IPS-11a (cell line): ENCODE measurements around the gene IFITM2.
"Not testable (repeated sequence)": the region's sequence is repeated elsewhere in the genome, so short reads cannot be mapped to it uniquely, and the experiment has no call there.

Experiments
- H3K4me3 ChIP-seq: one replicate; pipeline ENCODE4 v1.5.1; 2013; ENCODE audit warnings: low read depth, low read length, control low read depth

Gene IFITM2

DNA sequence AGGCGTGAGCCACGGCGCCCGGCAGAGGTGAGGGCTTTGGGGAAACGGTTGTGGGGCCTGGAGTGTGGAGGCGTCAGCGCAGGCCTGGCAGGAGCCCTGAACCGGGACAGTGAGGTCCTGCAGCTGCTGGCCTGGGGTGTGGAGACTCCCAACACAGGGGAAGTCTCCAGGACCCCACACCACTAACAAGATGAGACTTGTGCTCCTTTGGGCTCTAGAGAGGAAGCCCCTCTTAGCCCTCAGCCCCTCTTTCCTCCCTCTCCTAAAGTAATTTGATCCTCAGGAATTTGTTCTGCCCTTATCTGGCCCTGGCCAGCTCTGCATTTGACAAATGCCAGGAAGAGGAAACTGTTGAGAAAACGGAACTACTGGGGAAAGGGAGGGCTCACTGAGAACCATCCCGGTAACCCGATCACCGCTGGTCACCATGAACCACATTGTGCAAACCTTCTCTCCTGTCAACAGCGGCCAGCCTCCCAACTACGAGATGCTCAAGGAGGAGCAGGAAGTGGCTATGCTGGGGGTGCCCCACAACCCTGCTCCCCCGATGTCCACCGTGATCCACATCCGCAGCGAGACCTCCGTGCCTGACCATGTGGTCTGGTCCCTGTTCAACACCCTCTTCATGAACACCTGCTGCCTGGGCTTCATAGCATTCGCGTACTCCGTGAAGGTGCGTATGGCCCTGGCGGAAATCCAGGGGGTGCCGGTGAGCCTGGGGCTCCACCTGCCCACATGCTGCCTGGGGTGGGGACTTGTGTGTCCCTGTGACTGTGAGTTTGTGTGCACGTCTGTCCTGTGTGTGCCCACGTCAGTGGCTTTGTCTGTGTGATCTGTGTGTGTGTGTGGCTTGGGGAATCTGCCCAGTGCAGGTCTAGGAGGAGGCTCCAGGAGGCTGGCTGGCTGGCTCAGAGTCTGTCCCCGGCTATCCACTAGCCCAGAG lies at the start of gene IFITM2:
Gene IFITM2 (plus strand): TSS at position 51 of the 943 bp plus-strand sequence. CDS start 377 bp downstream, at position 428.
- peak within 1 kb of the TSS; percentile 28 for H3K4me3 ChIP-seq

DNA sequence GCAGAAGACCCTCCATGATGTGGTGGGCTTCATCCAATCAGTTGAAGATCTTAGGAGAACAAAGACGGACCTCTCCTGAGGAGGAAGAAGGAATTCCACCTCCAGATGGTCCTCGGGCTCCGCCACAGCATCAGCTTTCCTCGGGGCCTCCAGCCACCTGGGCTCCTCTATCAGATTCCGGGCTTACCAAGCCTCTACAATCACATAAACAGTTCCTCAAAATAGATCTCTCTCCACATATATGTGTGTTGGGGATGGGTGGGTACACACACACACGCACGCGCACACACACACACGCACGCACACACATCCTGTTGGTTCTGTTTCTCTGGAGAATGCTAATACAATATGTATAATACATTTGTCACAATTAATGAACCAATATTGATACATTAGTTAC lies 48.2 kb upstream of the IFITM2 start:
- no peak overlapping the region for H3K4me3 ChIP-seq

DNA sequence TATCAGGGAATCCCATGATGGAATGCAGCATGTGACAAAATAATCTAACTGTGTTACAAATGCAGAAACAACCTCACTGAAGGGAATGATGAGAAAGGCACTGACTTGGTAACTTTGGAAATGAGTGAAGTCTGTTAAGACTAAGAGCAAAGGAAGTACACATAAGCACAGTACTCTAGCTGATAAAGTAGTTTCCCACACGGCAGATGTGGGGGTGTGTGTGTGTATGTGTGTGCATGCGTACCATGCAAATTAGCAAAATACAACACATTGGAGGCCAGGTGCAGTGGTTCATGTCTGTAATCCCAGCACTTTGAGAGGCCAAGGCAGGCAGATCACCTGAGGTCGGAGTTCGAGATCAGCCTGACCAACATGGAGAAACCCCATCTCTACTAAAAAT lies 46.0 kb upstream of the IFITM2 start:
- H3K4me3 ChIP-seq = no peak overlapping the region

DNA sequence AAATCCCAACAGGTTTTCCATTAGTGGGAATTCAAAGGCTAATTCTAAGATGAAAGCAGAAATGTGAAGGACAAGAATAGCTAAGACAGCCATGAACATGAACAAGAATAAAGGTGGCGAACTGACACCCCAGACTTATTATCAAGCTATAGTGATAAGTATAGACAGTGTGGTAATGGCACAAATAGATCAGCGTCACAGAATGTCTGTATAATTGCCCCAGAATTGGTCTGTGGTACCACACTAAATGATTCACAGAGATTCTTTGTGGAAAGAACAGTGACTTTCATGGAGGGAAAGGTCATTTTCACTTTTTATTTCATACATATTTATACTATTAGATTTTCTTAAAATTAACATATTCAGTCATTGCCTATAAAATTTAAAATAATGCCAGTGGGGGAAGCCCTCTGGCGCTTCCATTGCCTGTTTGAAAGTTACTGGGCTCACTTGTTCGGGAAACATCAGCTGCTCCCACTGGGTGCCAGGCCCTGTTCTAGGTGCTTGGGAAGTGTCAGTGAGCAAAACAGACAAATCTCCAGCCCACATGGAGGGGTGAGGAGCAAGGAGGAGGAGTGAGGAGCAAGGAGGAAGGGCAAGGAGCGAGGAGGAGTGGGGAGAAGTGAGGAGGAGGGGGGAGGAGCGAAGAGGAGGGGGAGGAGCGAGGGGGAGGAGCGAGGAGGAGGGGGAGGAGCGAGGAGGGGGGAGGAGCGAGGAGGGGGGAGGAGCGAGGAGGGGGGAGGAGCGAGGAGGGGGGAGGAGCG lies 40.8 kb upstream of the IFITM2 start:
- no peak overlapping the region for H3K4me3 ChIP-seq

DNA sequence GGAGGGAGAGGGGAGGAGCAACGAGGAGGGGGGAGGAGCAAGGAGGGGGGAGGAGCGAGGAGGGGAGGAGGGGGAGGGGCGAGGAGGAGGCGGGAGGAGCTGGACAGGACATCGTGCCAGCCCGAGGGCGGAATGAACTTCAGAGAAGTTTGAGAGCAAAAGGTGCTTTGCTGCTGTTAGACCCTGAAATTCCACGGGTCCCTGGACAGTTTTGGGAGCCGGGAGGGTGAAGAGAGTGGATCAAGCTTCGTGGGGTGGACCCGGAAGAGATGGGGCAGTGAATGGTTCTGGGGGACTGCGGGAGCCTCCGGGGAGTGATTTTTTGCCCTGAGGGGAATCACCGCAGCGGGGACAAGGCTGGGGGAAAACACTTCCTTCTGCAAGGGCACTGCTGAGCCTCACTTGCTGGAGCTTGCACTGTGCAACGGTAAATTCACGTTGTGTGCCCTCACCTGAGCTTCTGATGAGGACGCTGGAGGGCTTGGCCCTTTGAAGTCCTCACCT lies 40.1 kb upstream of the IFITM2 start:
- H3K4me3 ChIP-seq = no peak overlapping the region

DNA sequence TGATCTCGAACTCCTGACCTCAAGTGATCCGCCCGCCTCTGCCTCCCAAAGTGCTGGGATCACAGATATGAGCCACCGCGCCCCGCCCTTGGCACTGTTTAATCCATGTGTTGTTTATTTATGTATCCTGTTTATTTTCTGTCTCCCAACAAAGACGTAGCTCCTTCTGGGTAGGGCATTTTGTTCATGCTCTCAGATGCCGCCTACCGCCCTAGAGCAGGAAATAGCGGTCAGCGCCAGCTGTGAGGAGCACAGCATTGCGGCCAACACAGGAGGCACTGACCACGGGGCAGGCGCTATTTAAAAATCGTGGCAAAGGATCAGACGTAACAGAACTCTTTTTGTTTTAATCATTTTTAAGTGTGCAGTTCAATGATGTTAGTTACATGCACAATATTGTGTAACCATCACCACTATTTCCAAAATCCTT lies 38.9 kb upstream of the IFITM2 start:
- not testable (repeated sequence) for H3K4me3 ChIP-seq

DNA sequence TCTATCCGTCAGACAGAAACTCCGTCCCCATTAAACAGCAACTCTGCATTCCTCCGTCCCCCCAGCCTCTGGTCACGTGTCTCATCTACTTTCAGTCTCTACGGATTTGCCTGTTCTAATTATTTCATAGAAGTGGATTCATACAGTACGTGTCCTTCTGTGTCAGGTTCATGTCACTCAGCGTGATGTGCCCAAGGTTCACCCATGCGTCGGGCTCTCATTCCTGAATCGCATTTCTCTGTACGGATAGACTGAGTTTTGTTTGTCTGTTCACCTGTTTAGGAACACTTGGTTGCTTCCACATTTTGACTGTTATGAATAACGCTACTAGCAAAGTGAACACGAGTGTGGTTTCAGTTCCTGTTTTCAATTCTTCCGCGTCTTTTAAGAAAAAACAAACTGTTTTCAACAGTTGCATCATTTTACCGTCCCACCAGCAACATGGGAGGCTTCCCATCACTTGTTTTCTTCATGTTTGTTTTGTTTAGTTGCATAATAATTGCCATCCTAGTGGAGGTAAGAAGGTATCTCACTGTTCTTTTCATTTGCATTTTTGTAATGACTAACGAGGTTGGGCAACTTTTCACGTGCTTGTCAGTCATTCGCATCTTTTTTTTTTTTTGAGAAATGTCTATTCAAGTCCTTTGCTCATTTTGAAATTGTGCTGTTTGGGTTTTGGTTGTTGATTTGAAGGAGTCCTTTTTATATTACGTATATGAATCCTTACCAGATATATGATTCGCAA lies 38.3 kb upstream of the IFITM2 start:
- H3K4me3 ChIP-seq = no peak overlapping the region

DNA sequence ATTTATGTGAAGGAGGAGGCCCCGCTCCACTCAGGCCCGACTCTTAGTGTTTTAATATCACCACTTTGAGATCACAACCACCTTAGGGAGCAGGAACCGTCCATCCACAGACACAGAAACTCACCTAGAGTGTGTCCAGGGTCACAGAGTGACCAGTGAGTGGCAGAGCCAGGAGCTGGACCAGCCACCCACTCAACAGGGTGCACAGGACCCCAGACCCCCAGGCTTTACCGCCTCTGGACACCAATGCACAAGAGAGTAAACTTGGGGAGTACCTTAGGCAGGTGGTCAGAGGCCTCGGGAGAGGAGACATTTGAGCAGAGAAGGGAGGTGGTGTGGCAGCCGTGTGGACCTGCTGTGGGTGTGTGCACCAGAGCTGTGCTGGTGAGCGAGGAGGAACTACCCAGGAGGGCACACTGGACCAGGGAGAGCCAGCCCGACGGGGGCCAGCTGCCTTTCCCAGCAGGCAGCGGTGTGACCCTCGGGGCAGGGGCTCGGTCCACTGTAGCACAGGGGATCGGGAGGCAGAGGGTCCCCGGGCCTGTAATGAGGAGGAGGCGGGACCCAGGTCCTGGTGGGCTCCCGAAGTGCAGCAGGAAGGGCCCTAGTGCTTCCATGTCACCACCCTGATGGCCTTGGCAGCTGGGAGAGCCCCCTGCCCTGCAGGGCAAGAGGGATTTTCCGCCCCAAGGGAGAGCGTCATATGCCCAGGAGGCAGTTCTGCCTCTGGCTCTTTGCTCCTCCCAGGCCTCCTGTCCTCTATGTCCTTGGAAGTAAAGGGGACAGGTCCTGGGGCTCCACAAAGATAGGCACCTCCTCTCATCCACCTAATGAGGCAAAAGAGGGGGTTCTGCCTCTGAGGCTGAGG lies 36.9 kb upstream of the IFITM2 start:
- H3K4me3 ChIP-seq = no peak overlapping the region

DNA sequence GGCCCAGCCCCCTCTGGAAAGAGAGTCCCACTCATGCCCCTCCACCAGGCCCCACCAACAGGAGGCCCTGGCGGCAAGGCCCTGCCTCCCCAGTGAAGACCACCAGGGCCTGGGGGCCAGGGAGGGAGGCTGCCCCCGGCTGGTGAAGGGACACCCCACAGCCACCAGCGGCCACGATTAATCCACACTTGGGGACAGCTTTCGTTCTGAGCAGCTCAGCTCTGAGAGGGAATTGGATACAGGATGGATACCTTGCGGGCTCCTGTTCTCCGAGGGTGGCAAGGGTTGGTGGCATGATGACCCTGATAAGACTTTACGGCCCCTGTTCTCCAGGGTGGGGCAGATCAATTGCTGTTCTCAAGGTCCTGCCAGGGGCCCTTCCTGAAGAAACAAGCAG lies 36.3 kb upstream of the IFITM2 start:
- no peak overlapping the region for H3K4me3 ChIP-seq

DNA sequence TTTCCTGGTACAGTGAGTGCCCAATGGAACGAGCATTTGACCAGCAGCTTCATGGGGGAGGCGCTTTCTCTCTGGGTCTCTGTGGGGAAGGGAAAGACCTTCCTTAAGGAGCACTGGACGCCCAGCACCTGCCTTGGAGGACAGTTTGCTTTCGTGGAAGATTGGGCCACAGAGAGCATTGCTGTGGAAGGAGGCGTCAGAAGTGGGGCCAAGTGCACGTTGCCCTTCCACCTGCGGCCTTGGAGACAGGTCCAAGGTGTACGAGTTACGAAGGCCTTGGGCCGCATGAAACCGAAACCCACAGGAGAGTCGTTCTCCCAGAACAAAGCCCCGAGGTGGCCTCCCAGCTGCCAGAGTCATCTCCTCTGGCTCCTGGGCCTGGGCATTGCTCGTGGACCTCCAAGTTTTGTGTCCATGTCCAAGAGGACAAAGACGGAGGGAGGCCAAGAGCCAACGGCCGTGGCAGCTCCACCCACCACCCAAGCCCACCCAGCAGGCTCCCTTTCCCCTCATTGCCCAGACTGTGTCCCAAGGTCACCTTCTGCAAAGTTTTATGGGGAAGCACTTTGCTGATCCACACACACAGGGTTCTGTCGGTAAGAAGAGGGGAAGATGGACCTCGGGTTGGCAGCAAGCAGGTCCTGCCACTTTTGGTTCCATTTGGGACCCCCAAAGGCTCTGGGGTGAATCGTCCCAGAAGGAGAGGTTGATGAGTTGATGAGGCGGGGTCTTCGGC lies 35.3 kb upstream of the IFITM2 start:
- no peak overlapping the region for H3K4me3 ChIP-seq

DNA sequence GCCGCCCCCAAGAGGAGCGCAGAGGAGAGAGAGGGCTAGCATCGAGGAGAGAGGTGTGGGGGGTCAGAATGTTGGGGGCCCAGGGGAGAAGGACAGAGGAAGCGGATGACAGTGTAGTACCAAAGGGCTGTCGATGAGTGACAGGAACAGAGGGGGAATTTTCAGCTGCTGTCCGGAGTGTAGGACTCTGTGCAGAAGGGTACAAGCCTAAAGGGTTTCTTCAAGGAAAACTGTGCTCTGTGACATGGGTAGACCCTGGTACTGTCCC lies 34.8 kb upstream of the IFITM2 start:
- H3K4me3 ChIP-seq = no peak overlapping the region

DNA sequence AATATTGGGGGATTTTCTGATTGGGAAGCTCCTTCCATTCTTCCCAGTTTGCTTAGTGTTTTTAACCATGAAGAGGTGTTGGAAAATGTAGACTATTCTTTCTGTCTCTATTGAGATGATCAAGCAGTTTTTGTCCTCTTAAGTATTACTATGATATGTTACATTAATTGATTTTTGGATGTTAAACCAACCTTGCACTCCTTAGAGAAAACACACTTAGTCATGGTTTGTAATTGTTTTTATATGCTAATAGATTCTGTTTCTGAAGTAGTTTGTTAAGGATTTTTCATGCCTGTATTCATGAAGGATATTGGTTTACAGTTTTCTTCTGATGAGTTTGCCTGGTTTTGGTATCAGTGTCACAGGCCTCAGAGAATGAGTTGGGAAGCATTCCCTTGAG lies 31.4 kb upstream of the IFITM2 start:
- H3K4me3 ChIP-seq = no peak overlapping the region

DNA sequence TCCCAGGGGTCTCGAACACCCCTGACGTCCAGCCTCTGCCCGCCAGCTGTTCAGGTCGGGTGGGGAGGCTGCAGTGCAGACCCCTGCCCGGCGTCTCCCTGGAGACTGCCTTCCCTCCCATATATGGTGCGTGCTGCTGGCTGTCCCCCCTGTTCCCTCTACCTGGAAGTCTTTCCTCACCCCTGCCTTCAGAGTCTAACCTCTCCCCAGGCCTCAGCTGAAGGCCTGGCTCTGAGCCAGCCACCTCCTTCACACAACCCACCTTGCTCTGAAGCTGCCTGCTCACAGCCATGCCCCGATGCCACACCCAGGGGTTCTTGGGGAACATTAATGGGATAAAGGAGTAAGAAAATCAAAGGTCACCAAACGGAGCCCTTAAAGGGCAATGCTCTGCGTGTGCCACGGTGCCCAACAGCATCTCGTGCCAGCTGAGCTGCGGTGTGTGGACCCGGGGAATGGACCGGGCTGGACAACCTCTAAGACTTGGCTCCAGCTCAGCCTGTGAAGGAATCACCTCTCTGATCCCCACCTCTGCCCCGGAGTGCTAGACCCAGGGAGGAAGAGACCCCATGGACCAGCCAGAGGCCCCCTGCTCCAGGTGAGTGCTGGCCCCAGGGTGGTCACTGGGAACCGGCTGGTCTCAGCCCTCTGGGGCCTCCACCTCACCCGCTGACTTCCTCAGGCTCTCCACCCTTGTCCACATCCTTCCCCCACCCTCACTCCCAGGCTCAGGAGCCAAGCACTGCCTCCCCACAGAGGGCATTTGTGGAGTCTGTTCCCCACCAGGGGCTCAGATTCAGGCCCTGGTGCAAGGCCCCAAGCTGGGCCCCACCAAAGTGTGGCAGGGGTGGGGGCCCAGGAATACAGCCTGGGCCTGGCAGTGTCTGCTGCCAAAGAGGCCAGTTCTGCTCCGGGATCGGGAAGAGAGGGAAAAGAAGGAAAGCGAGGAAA lies 29.3 kb upstream of the IFITM2 start, which contains the start of gene NLRP6:
Gene NLRP6 (plus strand): TSS at position 407 of the 951 bp plus-strand sequence. CDS start 163 bp downstream, at position 570.
- H3K4me3 ChIP-seq = no peak within 1 kb of the TSS

DNA sequence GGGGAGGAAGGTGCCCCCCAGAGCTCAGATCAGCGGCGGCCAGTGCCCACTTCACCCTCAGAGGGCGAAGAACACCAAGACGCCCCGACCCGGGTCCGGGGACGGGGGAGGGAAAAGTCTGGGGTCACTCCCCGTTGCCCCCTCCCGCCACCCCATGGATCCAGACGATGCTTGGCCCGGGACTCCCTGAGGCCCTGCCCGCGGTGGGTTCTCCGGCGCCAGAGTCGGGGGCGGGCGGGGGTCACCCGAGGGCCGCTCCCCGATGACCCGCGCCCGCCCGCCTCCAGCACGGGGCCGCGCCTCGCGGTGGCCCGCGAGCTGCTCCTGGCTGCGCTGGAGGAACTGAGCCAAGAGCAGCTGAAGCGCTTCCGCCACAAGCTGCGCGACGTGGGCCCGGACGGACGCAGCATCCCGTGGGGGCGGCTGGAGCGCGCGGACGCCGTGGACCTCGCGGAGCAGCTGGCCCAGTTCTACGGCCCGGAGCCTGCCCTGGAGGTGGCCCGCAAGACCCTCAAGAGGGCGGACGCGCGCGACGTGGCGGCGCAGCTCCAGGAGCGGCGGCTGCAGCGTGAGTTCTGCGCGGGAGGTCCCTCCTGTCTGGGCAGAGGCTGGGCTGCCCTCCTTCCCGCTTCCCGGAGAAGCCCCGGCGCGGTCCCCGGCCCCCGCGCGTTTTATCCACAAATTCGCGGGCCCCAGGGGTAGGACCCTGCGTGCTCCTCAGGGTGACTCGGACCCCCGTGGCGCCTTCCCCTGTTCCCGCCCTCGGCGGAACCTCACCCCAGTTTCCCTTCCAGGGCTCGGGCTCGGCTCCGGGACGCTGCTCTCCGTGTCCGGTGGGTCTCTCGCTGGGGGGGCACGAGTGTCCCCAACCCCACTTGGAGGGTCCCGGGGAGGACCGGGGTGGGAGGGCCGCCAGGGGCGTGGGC lies 28.3 kb upstream of the IFITM2 start:
- no peak overlapping the region for H3K4me3 ChIP-seq

DNA sequence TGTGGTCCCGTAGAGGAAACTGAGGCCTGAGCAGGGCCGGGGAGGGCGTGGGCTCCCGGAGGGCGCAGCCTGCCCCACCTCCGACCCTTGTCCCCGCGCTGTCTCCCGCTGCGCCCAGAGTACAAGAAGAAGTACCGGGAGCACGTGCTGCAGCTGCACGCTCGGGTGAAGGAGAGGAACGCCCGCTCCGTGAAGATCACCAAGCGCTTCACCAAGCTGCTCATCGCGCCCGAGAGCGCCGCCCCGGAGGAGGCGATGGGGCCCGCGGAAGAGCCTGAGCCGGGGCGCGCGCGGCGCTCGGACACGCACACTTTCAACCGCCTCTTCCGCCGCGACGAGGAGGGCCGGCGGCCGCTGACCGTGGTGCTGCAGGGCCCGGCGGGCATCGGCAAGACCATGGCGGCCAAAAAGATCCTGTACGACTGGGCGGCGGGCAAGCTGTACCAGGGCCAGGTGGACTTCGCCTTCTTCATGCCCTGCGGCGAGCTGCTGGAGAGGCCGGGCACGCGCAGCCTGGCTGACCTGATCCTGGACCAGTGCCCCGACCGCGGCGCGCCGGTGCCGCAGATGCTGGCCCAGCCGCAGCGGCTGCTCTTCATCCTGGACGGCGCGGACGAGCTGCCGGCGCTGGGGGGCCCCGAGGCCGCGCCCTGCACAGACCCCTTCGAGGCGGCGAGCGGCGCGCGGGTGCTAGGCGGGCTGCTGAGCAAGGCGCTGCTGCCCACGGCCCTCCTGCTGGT lies 27.5 kb upstream of the IFITM2 start:
- no peak overlapping the region for H3K4me3 ChIP-seq

DNA sequence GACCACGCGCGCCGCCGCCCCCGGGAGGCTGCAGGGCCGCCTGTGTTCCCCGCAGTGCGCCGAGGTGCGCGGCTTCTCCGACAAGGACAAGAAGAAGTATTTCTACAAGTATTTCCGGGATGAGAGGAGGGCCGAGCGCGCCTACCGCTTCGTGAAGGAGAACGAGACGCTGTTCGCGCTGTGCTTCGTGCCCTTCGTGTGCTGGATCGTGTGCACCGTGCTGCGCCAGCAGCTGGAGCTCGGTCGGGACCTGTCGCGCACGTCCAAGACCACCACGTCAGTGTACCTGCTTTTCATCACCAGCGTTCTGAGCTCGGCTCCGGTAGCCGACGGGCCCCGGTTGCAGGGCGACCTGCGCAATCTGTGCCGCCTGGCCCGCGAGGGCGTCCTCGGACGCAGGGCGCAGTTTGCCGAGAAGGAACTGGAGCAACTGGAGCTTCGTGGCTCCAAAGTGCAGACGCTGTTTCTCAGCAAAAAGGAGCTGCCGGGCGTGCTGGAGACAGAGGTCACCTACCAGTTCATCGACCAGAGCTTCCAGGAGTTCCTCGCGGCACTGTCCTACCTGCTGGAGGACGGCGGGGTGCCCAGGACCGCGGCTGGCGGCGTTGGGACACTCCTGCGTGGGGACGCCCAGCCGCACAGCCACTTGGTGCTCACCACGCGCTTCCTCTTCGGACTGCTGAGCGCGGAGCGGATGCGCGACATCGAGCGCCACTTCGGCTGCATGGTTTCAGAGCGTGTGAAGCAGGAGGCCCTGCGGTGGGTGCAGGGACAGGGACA lies 26.7 kb upstream of the IFITM2 start:
- H3K4me3 ChIP-seq = no peak overlapping the region
